Type B pancreatic cell (in vitro differentiated cells): ENCODE data around the gene SMIM44. TPM values are rescaled to one million over a fixed set of nuclear protein-coding genes. Genes with fewer than 3 reads are reported as not detected.

Source experiments
- DNase-seq: peaks from one replicate; pipeline ENCODE4 v3.0.0; 2021; ENCODE audit warnings: mixed read lengths; ENCODE audit not compliant: unreplicated experiment; ENCODE audit errors: extremely low spot score
- H3K27ac Mint-ChIP-seq: 2 replicates; pipeline ENCODE4 v1.8.0; 2021; ENCODE audit warnings: mild to moderate bottlenecking, mixed read lengths
- H3K27me3 Mint-ChIP-seq: 2 replicates; pipeline ENCODE4 v1.8.0; 2021; ENCODE audit warnings: mixed read lengths
- H3K36me3 Mint-ChIP-seq: 2 replicates; pipeline ENCODE4 v1.8.0; 2021; ENCODE audit warnings: mixed read lengths
- H3K4me1 Mint-ChIP-seq: one replicate; pipeline ENCODE4 v1.8.0; 2021; ENCODE audit warnings: mixed read lengths; ENCODE audit not compliant: unreplicated experiment
- H3K4me3 Mint-ChIP-seq: 2 replicates; pipeline ENCODE4 v1.8.0; 2021; ENCODE audit warnings: mild to moderate bottlenecking, mixed read lengths
- H3K9me3 Mint-ChIP-seq: 2 replicates; pipeline ENCODE4 v1.8.0; 2021; ENCODE audit warnings: mixed read lengths
- CTCF ChIP-seq: fragments of 200-600 bp; sonication (generic); conservative IDR thresholded peaks from 2 replicates; pipeline ENCODE4 v1.5.0; 2021; ENCODE audit warnings: antibody characterized with exemption, mild to moderate bottlenecking
- total RNA-seq: library from RNA; stranded (reverse); gene quantifications from 2 replicates; pipeline ENCODE4 v1.2.1, GENCODE V29; 2021; ENCODE audit warnings: low replicate concordance

The SMIM44 gene
- total RNA-seq, 1 donor from 2014 or later = not detected

GRCh38 chr19:3479834-3480215 lies 3.4 kb downstream of the SMIM44 start:
- Mint-ChIP-seq H3K4me1 (no peaks in the 10 kb centered on the region), H3K4me3 (no peak overlapping the region), H3K27me3 (peaks cover 15% of the 10 kb centered on the region), H3K9me3 (no peaks in the 10 kb centered on the region), H3K36me3 (no peaks in the 10 kb centered on the region), H3K27ac (no peak overlapping the region)
- no peak for TF ChIP-seq CTCF
- no peak for DNase-seq

GRCh38 chr19:3479177-3479833 lies 3.9 kb downstream of the SMIM44 start:
- TF ChIP-seq CTCF = no peak
- Mint-ChIP-seq H3K9me3 (no peaks in the 10 kb centered on the region), H3K27me3 (peaks cover 12% of the 10 kb centered on the region), H3K4me1 (no peaks in the 10 kb centered on the region), H3K27ac (no peak overlapping the region), H3K4me3 (no peak overlapping the region), H3K36me3 (no peaks in the 10 kb centered on the region)
- DNase-seq = no peak

GRCh38 chr19:3478409-3479176 lies 4.6 kb downstream of the SMIM44 start:
- Mint-ChIP-seq H3K36me3 (no peaks in the 10 kb centered on the region), H3K4me1 (no peaks in the 10 kb centered on the region), H3K27me3 (peaks cover 16% of the 10 kb centered on the region), H3K9me3 (no peaks in the 10 kb centered on the region), H3K27ac (no peak overlapping the region), H3K4me3 (no peak overlapping the region)
- TF ChIP-seq CTCF = no peak
- DNase-seq = no peak

DNA sequence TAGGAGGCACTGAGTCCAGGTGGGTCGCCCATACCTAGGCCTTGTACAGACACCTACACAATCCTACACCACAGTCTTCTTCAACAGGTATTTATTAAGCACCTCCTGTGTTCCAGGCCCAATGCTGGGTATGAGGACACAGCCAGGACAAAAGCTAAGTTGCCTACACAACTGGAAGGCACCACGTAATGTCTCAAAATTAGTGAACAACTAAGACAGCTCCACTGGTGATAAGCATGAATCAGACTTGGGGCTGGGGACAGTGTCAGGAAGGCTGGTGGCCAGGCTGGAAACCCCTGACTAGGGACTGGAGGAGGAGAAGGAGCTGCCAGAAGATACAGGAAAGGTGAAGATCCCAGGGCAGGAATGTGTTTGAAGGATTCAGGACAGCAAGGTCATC lies 5.3 kb downstream of the SMIM44 start:
- no peaks in the 10 kb centered on the region for H3K36me3 Mint-ChIP-seq
- DNase-seq = no peak
- no peak overlapping the region for H3K4me3 Mint-ChIP-seq
- H3K27me3 Mint-ChIP-seq = peaks cover 16% of the 10 kb centered on the region
- no peak overlapping the region for H3K27ac Mint-ChIP-seq
- no peak for TF ChIP-seq CTCF
- no peaks in the 10 kb centered on the region for H3K9me3 Mint-ChIP-seq
- H3K4me1 Mint-ChIP-seq = no peaks in the 10 kb centered on the region

GRCh38 chr19:3477506-3477905 lies 5.7 kb downstream of the SMIM44 start:
- no peaks in the 10 kb centered on the region for H3K36me3 Mint-ChIP-seq
- no peak for DNase-seq
- no peak overlapping the region for H3K27ac Mint-ChIP-seq
- H3K4me1 Mint-ChIP-seq = no peaks in the 10 kb centered on the region
- peaks cover 16% of the 10 kb centered on the region for H3K27me3 Mint-ChIP-seq
- no peaks in the 10 kb centered on the region for H3K9me3 Mint-ChIP-seq
- no peak for TF ChIP-seq CTCF
- H3K4me3 Mint-ChIP-seq = no peak overlapping the region
